ENCODE measurements around the gene DIS3L2.

DNA sequence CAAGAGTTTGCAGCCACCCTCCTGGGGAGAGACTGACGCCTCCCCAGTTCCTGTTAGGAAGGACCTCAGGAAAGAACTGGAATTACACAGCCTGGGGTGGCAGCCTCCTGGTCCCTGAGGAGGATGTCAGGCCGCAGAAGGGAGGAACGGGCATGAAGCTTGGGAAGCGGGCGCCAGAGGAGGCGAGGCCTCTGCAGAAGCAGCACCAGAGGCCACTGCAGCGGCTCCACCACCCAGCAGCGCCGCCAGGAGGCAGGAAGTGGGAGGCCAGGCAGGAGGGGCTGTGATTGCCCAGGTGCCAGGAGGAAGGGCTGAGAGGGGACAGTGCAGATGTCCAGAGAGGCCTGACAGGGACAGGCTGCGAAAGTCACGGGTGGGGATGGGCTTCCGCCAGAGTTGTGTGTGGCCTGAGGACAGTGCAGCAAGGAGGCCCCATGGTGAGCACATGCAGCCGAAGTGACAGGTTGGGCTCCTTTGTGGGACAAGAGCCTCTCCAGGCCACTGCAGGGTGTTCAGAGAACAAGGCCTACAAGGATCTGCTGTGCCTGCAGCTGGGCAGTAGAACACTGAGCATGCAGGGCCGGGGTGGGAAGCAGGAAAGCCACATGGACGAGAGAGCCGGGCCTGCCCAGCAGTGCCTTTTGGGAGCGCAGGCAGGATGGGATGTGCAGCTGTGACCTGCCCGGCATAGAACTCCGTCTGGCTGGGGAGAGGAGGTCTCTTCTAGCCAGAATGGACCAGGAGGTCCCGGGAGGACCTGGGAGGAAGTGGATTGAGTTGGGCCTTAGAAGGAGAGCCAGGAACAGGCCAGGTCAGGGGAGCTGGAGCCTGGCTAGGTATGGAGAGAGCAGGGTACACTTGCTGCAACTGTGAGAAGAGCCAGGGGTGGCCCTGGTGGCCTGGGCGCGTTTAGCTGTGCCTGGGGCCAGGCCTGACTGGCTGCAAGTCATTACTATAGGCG, 377.9 kb downstream of the DIS3L2 start:
- TF ChIP-seq POLR2AphosphoS5 (IDR thresholded peaks at IDR 0.05; ENCODE audit: low read depth, low read length) (no peak), POLR2A (IDR thresholded peaks at IDR 0.05; ENCODE audit: low read depth, low read length) (no peak), TAF1 (IDR thresholded peaks at IDR 0.05; ENCODE audit: borderline replicate concordance, low read depth, low read length) (no peak)

Measured in GM12892 (cell line).